ENCODE measurements around the gene NYAP2.

GRCh38 chr2:225581906-225582305 is 182.4 kb downstream of the NYAP2 start:
- no peak for TF ChIP-seq CTCF (conservative IDR thresholded peaks at IDR 0.05 in 1 of 2, IDR thresholded peaks at IDR 0.05 in 1 of 2; ENCODE audit: extremely low read depth in 1 of 2, insufficient read depth in 1 of 2, low read depth in 1 of 2, low read length in 2 of 2)
- no peak for TF ChIP-seq EZH2 (IDR thresholded peaks at IDR 0.05; ENCODE audit: borderline replicate concordance, low read length)
